ENCODE results near the gene DSCAM.

DSCAM gene

DNA sequence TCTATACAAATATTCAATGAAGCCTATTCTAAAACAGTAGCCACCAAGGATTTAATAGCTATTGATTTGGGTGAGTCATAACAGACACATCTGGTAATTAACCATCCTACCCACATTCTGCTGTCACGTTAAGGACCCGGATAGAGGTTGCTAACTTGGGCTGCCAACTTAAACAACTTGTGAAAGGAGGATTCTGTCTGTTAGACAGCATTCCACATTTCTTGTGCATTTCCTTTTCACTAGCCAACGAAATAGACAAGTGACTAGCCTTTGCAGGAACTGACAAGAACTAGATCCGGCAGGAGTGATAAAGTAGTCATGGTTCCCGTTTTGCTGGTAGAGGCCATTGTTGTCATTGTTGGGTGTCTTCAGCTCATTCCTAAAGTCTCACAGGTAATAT lies 9.5 kb downstream of the DSCAM start:
- TF ChIP-seq CTCF (conservative IDR thresholded peaks at IDR 0.05; ENCODE audit: low read length): no peak
- no peak overlapping the region for H3K4me3 ChIP-seq (ENCODE audit: low read length)
- peak; percentile 5 for DNase-seq (ENCODE audit: low read depth)

- no peak for TF ChIP-seq CTCF (conservative IDR thresholded peaks at IDR 0.05; ENCODE audit: low read length)
Measured at GRCh38 chr21:40835184-40835694, 11.7 kb downstream of the DSCAM start.

GRCh38 chr21:40833184-40833583 lies 13.8 kb downstream of the DSCAM start:
- H3K4me3 ChIP-seq (ENCODE audit: low read length): no peak overlapping the region
- DNase-seq (ENCODE audit: low read depth): no peak
- TF ChIP-seq CTCF (conservative IDR thresholded peaks at IDR 0.05; ENCODE audit: low read length): no peak

More at GRCh38 chr21:40835184-40835694, 11.7 kb downstream of the DSCAM start:
- DNase-seq (ENCODE audit: low read depth): no peak
- H3K4me3 ChIP-seq (ENCODE audit: low read length): no peak overlapping the region

DNA sequence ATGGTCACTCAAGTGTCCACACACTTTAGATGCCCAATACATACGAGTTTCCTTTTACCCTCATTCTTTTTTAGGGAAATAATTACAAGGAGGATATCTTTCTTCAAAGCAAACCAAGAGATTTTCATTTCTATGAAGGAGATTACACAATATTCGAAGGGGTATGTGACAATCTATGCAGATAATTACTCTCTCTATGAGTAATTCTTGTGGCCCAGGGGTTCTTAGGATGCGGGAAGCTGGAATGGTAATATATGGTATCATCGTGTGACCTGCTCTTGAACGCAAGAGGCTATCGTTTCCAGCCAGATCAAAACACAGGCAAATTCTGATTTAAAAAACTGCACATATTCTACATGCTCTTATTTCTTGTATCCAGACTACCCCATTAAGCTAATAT lies 14.6 kb downstream of the DSCAM start:
- H3K4me3 ChIP-seq (ENCODE audit: low read length): no peak overlapping the region
- TF ChIP-seq CTCF (conservative IDR thresholded peaks at IDR 0.05; ENCODE audit: low read length): no peak
- DNase-seq (ENCODE audit: low read depth): no peak

GRCh38 chr21:40830836-40831235 lies 16.1 kb downstream of the DSCAM start:
- TF ChIP-seq CTCF (conservative IDR thresholded peaks at IDR 0.05; ENCODE audit: low read length): no peak
- DNase-seq (ENCODE audit: low read depth): no peak
- no peak overlapping the region for H3K4me3 ChIP-seq (ENCODE audit: low read length)

DNA sequence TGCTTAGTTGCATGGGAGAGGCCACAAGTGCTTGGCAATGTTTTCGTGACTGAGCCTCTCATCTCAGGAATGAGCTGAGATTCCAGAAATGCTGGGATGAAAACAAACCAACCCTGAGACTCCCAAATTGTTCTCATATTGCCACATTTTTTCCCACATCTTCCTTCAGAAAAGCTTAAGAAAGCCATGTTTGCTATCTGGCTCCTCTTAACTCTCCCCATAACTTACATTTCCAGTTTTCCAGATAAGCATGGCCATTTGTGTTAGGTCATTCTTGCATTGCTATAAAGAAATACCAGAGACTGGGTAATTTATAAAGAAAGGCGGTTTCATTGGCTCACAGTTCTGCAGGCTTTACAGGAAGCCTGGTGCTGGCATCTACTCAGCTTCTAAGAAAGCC lies 17.2 kb downstream of the DSCAM start:
- no peak overlapping the region for H3K4me3 ChIP-seq (ENCODE audit: low read length)
- peak; percentile 3 for DNase-seq (ENCODE audit: low read depth)
- TF ChIP-seq CTCF (conservative IDR thresholded peaks at IDR 0.05; ENCODE audit: low read length): no peak

DNA sequence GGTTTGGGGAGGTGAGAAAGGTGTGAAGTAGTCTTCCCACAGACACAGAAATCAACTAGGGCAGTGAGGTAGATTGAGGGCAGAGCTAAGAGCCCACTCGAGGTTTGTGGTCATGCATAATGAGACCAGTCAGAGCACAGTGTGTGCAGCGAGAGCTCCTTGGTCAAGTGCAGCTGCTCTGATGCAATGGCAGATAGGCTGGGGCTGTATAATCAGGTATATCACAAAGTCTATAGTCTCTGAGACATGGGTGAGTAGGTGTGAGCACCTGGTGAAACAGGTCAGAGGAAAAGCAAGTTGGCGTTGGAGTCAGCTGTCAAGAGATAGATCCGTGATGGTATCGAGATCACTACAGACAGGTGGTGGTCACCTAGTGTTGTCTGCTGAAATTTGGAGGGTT lies 17.6 kb downstream of the DSCAM start:
- DNase-seq (ENCODE audit: low read depth): no peak

More for the DNA sequence above, 17.6 kb downstream of the DSCAM start:
- TF ChIP-seq CTCF (conservative IDR thresholded peaks at IDR 0.05; ENCODE audit: low read length): no peak
- H3K4me3 ChIP-seq (ENCODE audit: low read length): no peak overlapping the region

All from AG10803 (cell line).